ENCODE data around the gene ADAM12.

Gene ADAM12, protein sequence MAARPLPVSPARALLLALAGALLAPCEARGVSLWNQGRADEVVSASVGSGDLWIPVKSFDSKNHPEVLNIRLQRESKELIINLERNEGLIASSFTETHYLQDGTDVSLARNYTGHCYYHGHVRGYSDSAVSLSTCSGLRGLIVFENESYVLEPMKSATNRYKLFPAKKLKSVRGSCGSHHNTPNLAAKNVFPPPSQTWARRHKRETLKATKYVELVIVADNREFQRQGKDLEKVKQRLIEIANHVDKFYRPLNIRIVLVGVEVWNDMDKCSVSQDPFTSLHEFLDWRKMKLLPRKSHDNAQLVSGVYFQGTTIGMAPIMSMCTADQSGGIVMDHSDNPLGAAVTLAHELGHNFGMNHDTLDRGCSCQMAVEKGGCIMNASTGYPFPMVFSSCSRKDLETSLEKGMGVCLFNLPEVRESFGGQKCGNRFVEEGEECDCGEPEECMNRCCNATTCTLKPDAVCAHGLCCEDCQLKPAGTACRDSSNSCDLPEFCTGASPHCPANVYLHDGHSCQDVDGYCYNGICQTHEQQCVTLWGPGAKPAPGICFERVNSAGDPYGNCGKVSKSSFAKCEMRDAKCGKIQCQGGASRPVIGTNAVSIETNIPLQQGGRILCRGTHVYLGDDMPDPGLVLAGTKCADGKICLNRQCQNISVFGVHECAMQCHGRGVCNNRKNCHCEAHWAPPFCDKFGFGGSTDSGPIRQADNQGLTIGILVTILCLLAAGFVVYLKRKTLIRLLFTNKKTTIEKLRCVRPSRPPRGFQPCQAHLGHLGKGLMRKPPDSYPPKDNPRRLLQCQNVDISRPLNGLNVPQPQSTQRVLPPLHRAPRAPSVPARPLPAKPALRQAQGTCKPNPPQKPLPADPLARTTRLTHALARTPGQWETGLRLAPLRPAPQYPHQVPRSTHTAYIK

DNA sequence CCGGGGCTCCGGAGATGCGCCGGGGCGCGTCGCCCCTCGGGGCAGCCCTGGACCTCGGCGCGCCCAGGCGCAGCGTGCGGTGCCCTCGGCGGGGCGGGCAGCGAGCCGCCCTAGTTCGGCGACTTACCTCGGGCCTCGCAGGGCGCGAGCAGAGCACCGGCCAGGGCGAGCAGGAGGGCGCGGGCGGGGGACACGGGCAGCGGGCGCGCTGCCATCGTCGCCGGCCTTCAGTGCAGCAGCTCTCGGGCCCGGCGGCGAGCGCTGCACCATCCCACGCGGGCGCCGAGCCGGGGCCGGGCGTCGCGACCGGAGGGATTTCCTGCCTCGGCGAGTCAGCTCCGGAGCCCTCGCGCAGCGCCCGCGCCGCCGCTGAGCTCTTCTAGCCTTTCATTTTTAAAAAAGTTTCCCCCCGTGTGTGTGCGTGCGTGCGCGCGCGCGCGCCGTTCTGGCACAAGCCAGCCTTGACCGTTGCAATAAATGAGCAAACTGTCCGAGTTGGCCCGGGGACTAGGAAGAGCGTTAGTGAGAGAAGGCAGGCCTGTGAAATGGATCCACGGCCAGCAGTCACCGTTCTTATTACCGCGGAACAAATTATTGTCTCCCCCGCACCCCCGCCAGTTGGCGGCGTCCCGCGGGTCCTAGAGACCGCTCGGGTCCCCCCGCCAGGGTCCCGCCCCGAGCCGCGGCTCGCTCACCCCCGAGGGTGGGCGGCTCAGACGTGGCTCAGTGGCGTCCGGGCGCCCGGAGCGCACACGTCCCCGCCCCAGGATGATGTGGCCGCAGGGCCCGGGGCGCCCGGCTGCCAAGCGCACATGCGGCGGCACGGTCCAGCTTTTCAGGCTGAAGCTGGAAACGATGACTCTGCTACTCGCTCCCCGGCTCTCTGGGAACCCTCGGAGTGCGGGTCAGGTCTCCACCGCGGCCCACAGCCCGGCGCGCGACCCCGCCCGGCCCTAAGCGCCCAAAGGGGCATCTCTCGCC, at the start of gene ADAM12:
Gene ADAM12 (minus strand): TSS at position 547 of the 981 bp plus-strand sequence. CDS start 332 bp downstream, at position 215.
- DNase-seq = no peak

DNA sequence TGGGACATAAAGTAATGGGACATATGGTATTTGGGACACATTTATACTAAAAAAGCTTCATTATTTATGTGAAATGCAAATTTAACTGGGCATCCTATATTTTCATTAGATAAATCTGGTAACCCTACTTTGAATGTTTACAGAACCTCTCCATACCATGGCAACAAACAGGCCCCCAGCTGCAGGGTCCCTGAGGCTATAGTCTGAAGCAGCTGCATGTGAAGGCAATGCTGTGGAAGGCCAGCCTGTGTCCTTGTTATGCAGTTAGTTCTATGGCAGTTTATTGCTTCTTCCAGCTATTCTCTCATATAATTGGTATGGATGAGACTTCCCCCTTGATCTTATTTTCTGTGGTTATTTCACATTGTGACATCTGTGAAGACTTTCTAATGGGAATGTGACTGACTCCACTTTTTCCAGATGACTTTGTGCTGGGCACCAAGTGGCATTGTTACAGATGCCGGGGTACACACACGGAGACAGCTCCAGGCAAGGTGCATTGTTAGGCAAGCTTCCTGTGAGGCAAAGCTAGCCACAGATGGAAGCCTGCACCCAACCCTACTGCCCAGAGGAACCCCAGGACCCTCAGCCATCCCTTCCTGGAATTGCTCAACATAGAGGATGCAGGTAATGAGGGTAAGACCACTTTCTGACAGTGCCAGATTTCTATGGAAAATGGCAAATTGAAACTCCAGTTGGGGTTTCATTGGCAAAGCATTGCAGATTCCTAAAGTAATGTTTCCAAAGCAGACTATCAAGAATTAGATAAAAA, 49.5 kb upstream of the ADAM12 start:
- DNase-seq = no peak

DNA sequence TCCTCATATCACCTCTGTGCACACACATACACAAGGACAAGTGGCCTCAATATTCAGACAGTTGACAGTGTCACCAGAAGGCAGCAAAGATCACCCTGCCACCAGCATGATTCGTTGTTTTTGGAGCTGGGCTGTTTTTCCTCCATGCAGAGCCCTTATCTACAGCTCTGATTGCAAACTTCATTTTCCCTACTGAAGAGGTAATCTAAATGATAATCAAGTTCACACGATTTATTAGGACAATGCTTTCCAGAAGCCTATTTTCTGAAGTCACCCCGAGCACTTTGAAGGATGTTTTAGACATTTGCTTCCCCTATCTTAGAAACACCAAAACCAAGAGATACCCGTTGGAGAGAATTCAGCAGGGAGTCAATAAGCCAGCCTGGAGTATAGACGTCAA, 46.0 kb upstream of the ADAM12 start:
- DNase-seq = no peak

DNA sequence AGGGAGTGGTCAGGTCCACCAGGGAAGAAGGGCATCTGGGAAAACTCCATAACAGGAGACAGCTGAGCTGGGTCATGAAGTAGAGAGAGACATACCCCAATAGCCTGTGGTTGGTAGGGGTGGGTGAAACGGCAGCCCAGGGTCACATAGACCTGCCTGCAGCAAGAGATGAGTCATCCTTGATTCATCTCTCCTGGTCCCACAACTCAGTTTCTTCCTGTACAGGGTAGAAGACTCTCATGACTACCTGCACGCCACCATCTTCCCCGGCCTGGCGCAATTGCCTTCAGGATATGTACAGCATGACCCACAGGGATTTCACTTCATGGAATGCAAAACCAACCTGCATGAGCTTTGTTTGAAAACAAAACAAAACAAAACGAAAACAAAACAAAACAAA, 45.1 kb upstream of the ADAM12 start:
- DNase-seq = no peak

DNA sequence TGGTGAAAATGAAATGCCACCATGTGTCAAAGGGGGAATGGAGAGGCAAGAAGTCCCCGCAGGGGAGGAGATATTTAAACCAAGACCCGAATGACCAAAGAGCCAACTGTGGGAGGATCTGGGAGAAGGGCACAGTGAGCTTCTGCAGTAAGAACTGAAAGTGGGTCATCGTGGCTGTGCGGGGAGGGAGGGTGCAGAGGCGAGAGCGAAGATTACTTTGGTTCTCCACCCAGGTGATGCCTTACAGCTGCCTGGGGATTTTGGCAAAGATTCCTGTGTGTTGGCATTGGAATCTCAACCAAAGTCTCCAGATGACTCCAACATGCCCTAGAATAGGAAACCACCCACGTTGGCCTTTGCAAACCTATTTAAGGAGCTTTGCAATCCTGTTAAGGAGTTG, 44.2 kb upstream of the ADAM12 start:
- no peak for DNase-seq

DNA sequence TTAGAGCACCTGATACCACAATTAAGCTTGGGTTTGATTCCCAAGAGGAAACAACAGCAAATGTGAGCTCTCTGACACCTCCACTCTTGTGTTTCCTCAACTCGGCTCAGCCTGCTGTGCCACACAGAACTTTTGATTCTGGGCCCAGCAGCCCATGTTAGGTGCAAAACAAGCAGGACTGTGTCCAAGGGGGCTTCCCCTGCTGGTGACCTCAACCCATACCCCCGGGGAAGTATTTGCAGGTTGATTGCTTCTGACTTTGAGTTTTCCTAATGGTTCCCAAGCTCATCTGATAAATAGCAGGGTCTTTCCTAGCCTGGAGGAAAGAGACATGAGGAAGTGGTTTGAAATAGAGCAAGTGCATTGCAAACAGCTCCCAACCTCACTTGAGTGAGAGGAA, 43.5 kb upstream of the ADAM12 start:
- DNase-seq = no peak

DNA sequence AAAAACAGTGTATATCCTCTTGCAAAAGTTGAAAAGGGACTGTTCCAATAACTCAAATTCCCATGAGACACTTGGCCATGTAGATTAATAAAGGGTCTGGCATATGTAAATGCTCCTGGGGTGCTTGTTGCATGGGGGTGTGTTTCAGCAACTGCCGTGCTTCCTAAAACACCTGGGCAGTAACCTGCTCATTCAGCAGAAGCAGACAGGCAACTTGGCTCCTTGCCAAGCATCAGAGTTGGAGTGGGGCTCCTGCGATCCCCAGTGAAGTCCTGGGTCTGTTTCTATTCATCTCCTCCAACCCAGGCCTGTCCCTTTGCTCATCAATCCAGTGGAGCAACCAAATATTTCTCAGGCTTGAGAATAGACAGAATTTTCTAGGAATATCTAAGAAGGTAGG, 42.2 kb upstream of the ADAM12 start:
- no peak for DNase-seq

DNA sequence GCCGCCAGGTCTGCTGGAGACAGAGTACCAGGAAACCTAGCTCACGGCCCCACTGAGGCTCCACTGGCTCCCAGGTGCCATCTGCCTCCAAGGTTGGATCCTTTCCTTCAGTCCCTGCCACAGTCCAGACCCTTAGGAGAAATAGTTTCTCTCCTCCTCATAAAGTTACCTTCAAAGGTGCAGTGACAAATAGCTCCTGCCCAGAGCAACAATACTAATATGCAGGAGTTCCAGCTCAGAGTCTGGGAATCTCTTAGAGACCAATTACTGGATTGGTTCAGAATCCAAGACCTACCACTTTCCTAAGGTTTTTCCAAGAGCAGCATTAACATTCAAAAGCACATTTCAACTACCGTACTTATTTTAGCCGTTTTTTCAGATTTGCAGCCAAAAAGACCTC, 41.0 kb upstream of the ADAM12 start:
- DNase-seq = no peak

DNA sequence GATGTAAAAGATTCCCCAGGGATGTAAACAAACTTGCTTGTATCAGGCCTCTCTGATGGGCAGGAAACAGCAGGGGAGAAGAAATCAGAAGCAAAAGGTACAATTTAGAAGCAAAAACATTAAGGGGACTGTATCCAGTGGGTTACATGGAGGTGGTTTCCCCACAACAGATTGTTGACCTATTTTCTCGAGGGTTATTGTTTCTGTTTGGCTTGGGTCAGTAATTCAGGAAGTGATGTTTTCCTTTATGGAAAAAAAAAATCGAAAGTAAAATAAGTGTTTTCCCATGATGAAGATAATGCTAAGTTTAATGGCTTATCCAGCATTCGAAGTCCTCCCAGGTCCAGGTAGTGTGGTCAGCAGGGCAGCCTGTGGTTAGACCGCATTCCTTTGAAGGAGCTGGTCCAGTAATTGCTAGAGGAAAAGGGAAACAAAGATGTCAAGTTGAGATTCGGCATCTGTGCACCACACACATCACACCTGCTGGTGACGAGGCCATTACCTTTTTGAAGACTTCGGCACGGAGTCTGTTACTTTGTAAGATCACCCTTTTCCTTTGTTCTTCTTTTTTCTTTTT, 37.3 kb upstream of the ADAM12 start:
- no peak for DNase-seq

DNA sequence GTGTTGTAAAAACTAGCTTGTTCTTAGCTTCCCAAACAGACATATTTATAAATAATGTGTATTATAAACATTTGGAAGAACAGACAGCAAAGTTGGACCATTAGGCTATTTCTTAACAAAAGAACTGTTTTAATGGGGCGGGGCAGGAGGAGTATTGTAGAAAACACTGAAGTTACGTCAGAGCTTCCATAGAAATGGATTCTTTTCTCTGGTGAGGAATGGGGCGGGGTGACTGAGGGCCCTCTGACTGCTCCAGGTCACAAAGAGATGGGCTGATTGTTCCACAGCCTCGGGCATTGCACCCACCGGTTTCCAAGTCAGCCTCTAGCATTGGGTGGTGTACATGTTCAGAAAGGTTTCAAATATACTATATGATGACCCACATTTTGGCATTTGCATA, 36.8 kb upstream of the ADAM12 start:
- no peak for DNase-seq

DNA sequence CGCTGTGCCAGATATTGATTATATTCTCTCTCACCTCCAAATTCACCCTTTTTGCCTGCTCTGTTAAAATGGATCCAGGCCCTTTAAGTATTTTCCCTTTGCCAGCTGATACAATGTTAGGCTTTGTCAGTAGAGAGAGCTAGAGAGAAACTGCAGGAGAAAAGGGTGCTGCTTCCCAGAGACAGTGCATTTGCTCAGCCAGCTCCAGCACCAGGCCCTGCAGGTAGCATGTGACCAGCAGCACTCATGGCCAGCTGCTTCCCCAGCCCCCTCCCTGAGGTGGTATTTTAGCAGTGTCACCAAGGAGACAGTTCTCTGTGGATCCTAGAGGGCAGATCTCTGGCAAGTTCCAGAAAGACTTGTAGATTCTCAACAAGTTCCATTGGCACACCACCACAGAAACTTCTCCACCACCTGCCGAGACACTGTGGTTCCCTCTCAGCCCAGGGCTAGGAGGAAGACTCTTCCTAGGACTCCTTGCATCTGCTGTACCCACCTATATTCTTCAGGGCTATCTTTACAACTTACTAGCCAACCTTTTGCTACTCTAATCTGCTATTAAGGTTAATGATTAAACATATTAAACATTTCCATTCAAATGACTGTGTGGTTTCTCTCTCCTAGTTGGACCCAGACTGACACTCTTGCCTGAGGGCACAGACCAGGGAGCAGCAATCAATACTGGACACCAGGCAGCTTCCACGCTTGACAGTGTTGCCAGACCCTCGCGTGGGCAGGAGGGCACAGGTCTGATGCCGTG, 35.6 kb upstream of the ADAM12 start:
- no peak for DNase-seq

DNA sequence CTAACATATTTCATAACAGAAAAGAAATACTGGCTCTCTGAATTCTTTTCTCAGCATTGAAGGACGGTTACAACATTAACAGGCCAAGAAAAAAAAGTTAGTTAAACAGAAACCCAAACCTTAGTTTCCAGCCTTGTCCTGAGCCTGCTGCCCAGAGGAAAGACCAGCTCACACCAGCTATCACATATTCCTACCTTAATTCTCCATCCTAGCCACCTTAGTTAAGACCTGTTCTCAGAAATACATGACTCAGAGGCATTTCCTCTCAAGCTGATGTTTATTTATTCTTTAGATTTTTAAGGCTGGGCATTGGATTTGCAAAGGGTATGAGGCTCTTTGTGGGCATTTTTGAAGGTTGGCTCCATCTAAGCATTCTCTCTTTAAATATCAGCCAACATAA, 34.3 kb upstream of the ADAM12 start:
- no peak for DNase-seq

DNA sequence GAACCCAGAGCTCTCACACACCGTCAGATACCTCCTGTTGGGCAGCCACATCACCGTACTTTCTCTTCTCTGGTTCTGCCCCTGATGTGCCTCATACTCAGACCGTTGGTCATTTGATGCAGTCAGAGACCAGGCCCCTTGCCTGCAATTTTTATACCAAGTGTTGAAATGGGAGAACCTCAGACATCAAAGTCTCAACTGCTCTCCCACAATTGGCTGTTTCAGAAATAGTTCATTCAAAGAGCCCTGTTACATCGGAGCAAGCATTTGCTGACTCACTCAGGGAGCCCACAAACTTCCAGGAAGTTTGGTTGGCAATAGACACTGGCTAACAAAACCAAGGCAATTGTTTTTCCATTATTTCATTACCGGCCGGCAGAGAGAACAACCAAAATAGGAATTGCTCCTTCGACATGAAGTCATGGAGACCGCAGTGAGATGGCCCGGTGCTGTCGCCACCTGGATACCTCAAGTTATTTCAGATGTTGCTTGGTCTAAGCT, 33.5 kb upstream of the ADAM12 start:
- DNase-seq = no peak

DNA sequence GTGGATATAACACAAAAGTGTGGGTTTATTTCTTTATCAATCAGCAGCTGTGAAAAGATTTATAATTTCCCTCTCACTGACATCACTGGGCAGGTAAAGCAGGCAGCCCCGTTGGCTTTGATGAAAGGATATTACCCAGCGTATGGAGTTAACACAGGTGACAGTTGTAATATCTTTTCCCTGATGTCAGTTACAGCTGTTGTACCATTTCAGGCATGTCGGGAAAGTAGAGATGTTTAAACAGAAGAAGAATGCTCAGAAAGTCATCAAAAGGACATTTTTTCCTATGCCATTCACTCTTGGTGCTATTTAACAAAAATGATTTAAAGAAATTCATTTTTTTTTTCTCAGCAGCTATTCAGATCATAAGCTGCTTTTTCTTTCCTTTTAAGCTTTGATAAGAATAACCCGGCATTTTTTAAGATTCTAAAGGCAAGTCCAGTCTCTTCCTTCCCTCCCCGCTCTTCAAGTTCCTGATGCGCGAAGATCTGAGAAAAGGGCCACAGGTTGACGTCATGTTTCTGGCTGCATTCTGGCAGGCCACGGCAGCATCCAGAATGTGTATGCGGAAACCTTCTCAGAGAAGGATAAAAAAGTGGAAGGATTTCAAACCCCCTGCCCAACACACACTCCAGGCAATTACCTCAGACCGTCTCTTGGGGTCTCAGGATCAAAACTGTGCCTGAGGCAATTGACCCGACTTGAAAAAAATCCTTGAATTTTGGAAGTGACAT, 32.5 kb upstream of the ADAM12 start:
- DNase-seq = no peak

DNA sequence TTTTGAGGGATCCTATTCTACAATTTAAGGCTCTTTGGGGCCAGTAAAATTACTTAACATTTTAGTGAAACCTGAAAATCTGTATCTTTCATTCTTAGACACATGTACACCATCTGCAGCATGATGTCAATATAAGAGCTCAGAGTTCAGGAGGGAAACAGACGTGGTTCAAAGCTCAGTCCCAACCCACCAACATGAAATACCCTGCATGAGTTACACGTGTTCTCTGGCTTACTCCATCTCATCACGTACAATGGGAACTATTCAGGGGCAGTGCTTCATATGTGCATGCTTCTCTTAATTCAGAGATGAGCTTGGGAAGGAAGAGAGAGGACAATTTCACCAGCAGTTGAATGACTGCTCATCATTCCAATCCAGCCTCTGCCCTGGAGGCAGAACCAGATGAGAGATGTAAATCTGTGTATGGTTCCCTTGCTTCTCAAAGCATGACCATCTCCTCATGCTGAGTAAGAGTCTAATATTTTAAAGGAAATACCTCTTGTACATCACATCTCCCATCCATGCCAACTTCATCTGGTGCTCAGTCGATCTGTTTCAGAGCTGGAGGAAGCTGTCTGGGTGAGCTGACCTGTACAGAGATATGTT, 29.0 kb upstream of the ADAM12 start:
- no peak for DNase-seq

DNA sequence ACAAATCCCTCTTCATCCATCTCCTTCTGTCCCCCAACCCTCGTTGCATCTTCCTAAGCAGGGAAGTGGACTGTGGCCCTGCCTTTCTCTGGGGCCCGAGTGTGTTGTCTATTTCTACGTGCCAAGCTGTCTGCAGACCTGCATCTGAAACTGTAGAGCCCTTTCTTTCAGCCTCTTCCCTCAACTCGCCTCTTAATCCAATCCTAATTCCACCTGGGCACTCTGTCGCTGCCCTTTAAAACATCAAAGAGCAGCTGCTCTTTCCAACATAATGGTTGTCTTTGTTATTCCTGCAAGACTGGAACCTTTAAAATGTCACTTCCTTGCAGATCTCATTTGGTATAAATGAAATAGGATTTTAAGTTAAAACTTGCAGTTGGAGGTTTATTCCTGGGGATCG, 21.5 kb upstream of the ADAM12 start:
- no peak for DNase-seq

DNA sequence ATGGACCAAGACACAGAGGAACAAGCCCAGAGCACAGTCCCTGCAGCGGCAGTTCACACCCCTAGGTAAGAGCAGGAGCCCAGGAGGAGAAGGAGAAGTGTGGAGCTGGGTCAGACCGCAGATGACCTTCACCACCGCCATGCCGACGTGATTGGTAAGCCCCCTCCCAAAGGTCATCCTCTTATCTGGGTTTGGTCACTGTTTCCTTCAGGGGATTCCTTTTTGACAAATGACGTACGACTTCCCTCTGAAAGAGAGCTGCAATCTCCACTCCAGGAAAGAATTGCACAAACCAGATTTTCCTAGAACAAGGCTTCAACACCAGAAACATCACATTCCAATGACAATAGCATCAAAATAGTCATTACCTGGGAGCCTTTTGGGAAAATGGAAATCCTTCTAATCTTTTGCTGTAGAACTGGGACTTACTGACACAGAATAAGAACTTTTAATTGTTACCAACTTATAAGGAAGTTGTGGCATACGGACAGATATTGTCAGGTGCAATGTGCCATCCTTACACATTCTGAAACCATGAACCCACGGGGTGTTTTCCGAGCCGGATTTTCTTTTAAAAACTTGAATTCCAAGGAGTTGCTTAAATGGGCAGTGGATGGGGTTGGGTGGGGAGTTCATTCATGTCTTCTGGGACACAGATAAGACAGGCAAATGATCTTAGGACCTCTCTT, 20.8 kb upstream of the ADAM12 start:
- DNase-seq = no peak

DNA sequence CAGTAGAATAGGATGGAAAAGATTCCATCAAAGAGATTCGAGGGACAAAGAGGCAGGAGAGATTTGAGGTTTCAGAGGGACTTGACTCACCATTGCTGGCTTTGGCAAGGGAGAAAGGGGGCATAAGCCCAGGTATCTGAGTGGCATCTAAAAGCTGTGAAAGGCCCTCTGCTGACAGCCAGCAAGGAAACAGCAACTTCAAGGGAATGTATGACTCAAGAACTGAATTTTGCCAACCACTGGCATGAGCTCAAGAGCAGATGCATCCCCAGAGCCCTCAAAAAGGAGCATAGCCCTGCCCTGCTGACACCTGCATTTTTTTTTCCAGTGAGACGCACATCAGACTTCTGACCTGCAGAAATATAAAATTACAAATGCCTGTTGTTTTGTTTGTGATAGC, 19.6 kb upstream of the ADAM12 start:
- DNase-seq = no peak

DNA sequence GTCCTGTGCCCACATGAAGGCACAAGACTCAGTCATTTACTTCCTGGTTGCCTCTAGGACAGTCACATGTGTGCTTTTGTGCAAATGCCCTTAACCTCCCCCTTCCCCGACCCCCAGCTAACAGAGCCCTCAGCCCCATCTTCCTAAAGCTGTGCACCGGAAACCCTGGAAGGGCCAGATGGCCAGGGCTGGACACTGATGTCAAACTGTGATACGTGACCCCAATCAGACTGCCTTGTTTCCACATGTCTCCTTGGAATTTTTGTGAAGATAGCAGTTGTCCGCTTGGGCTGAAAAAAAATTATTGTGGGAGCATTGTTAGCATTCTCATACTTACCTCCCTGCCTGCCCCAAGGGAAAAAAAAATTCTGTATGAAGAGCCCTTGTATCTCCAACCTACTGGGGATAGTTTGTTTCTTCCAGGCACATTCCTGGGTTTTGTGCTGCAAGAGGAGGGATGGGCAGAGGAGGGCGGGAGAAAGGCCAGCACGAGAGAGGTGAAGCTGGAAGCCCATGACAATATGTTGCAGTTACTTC, 17.0 kb upstream of the ADAM12 start:
- DNase-seq = no peak
